ENCODE results near the gene INAFM2. TPM values are rescaled to one million over a fixed set of nuclear protein-coding genes. Genes with fewer than 3 reads are reported as not detected.

The INAFM2 gene
- total RNA-seq, 1 donor from 2014 or later, result 33.8 TPM

DNA sequence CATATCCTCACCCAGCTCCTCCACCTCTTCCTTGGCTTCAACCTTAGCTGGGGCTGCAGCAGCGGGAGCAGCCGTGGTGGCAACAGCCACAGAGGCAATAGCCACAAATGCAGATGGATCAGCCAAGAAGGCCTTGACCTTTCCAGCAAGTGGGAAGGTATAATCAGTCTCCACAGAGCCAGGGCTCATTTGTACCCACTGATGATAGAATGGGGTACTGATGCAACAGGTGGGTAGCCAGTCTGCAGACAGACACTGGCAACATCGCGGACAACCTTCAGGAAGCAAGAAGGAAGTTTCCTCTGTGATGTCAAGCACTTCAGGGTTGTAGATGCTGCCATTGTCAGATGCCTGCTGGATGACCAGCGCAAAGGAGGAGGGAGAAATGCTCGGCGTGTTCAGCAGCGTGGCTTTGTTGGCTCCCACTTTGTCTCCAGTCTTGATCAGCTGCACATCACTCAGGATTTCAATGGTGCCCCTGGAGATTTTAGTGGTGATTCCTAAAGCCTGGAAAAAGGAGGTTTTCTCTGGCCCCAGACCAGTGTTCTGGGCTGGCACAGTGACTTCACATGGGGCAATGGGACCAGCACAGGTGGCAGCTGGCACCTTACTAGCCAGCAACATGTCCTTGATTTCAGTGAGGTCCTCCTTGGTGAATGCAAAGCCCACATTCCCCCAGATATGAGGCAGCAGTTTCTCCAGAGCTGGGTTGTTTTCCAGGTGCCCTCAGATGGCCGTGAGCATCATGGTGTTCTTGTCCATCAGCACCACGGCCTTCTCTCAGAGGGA, 10.9 kb upstream of the INAFM2 start:
- Histone ChIP-seq H3K27me3 (ENCODE audit: low read depth) (no peaks in the 10 kb centered on the region), H3K4me1 (peaks cover 26% of the 10 kb centered on the region), H3K36me3 (no peaks in the 10 kb centered on the region), H3K27ac (no peak overlapping the region), H3K9me3 (no peaks in the 10 kb centered on the region), H3K4me3 (no peak overlapping the region)
- no peak for TF ChIP-seq CTCF (IDR thresholded peaks at IDR 0.05)
- no peak for DNase-seq
- ATAC-seq, result no peak
- intact Hi-C loops (cut with DNase I), result no loop called here

DNA sequence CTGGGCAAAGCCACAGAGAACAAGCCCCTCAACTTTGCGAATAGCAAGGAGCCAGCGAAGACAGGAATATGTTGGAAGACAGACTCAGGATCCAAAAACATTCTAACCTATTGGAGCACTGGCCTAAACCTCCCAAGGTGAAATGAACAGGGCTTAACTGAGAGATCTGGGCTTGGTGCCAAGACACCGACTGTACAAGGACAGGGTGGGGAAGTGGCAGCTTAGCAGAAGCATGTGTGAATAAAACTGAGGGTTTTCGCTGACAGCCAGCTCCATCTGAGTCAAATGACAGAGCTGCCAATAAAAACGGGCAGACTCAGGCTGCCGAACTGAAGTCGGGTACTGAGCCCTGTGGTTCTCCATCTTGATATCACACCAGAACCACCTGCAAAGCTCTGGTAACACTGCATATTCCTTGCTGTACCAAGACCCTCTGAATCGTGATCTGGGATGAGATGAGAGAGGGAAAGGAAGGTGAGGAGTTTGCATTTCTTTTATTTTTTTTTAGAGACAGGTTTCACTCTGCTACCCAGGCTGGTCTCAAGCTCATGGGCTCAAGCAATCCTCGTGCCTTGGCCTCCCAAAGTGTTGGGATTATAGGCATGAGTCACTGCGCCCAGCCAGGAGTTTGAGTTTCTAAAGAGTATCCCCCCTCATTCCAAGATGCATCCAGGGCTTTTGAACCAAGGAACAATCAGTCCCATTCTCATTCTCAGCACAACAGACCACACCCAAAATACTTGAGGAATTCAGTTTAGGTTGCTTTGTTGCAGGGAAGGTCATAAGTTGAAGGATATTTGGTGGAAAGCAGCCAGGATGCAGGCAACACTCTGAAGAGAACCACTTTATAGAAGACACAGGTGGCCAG, 9.7 kb upstream of the INAFM2 start:
- intact Hi-C loops (cut with DNase I), result no loop called here
- Histone ChIP-seq H3K4me3 (no peak overlapping the region), H3K27ac (no peak overlapping the region), H3K9me3 (no peaks in the 10 kb centered on the region), H3K4me1 (peaks cover 24% of the 10 kb centered on the region), H3K27me3 (ENCODE audit: low read depth) (no peaks in the 10 kb centered on the region), H3K36me3 (no peaks in the 10 kb centered on the region)
- peak; percentile 68 to 84 for ATAC-seq
- DNase-seq, result peak; percentile 79
- TF ChIP-seq CTCF (IDR thresholded peaks at IDR 0.05), result no peak

GRCh38 chr15:40314723-40315276, 8.7 kb upstream of the INAFM2 start:
- Histone ChIP-seq H3K9me3 (no peaks in the 10 kb centered on the region), H3K27ac (no peak overlapping the region), H3K27me3 (ENCODE audit: low read depth) (no peaks in the 10 kb centered on the region), H3K36me3 (no peaks in the 10 kb centered on the region), H3K4me3 (no peak overlapping the region), H3K4me1 (peaks cover 14% of the 10 kb centered on the region)
- DNase-seq (no peak), ATAC-seq (no peak)
- no peak for TF ChIP-seq CTCF (IDR thresholded peaks at IDR 0.05)
- intact Hi-C loops (cut with DNase I), result no loop called here

GRCh38 chr15:40316931-40317330, 6.6 kb upstream of the INAFM2 start:
- no peak for DNase-seq
- H3K36me3 ChIP-seq, result no peaks in the 10 kb centered on the region
- no peak overlapping the region for H3K27ac ChIP-seq
- peaks cover 13% of the 10 kb centered on the region for H3K4me1 ChIP-seq
- no peak for ATAC-seq
- H3K27me3 ChIP-seq (ENCODE audit: low read depth), result no peaks in the 10 kb centered on the region
- H3K9me3 ChIP-seq, result no peaks in the 10 kb centered on the region
- TF ChIP-seq CTCF (IDR thresholded peaks at IDR 0.05), result no peak
- H3K4me3 ChIP-seq, result no peak overlapping the region
- intact Hi-C loops (cut with DNase I), result no loop called here

DNA sequence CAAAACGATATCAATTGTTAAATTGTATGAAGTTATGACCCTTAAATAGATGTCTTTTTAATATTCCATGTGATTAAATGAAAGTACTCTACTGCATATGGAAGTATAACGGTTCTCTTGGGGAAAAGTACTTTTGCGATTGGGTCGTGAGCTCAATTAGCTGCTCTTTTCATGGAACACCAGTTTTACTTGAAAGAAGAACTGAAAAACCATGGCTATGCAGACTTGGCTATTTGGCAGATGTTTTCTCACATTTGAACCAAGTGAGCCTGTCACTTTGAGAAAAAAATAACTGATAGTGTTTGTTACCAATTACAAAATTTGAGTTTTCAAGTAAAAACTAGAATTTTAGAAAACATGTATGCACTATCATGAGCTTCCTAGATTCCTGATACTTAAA, 5.9 kb upstream of the INAFM2 start:
- intact Hi-C loops (cut with DNase I), result no loop called here
- Histone ChIP-seq H3K4me3 (no peak overlapping the region), H3K27me3 (ENCODE audit: low read depth) (no peaks in the 10 kb centered on the region), H3K36me3 (no peaks in the 10 kb centered on the region), H3K4me1 (peaks cover 16% of the 10 kb centered on the region), H3K9me3 (no peaks in the 10 kb centered on the region), H3K27ac (no peak overlapping the region)
- TF ChIP-seq CTCF (IDR thresholded peaks at IDR 0.05), result no peak
- DNase-seq (no peak), ATAC-seq (no peak)
